Activated T-helper 1 cell treated with anti-CD3 and anti-CD28 coated beads, Interleukin-2, amount 50 U/mL, for 16 hours (primary cell): ENCODE data around the gene LGALS3BP.
A peak's percentile ranks its signal among the peaks of the same experiment; 100 is the strongest.

ENCODE experiments used
- DNase-seq, 2 donors: peaks; one replicate each; pipeline ENCODE4 v3.0.0-alpha.2; 2020; ENCODE audit warnings: low read depth in 1 of 2, low spot score in 1 of 2

The LGALS3BP gene

GRCh38 chr17:78986649-78987328 lies 7.1 kb upstream of the LGALS3BP start:
- DNase-seq, result no peak

GRCh38 chr17:78986048-78986648 lies 6.4 kb upstream of the LGALS3BP start:
- DNase-seq, result no peak

DNA sequence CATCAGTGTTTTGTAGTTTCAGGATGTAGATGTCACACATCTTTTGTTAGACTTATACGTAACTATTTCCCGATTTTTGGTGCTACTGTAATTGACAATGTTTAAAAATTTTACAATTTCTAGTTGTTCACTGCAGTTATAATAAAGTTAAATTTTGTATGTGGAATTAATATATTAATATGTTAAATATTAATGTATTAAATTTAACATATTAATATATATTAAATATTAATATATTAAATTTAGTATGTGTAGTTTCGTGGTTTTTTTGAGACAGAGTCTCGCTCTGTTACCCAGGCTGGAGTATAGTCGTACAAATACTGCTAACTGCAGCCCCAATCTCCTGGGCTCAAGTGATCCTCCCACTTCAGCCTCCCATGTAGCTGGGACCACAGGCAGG lies 5.7 kb upstream of the LGALS3BP start:
- DNase-seq, result no peak

GRCh38 chr17:78981010-78981888 lies 1.5 kb upstream of the LGALS3BP start:
- no peak for DNase-seq

GRCh38 chr17:78980624-78980972 lies 875 bp upstream of the LGALS3BP start:
- DNase-seq, result no peak

GRCh38 chr17:78977997-78978973 lies 1.4 kb downstream of the LGALS3BP start:
- DNase-seq, result no peak

DNA sequence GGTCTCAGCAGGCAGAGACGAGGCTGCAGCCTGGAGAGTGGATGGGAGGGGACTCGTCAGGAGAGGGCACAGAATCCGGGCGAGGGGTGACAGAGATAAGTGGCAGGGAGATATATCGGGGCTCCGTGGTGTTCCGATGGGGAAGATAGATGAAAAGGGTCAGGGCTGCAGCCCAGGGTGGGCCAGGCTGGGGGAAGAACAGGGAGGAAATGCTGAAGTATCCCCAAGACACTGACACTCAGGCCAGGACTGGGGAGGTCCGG lies 2.1 kb downstream of the LGALS3BP start:
- DNase-seq, result no peak

DNA sequence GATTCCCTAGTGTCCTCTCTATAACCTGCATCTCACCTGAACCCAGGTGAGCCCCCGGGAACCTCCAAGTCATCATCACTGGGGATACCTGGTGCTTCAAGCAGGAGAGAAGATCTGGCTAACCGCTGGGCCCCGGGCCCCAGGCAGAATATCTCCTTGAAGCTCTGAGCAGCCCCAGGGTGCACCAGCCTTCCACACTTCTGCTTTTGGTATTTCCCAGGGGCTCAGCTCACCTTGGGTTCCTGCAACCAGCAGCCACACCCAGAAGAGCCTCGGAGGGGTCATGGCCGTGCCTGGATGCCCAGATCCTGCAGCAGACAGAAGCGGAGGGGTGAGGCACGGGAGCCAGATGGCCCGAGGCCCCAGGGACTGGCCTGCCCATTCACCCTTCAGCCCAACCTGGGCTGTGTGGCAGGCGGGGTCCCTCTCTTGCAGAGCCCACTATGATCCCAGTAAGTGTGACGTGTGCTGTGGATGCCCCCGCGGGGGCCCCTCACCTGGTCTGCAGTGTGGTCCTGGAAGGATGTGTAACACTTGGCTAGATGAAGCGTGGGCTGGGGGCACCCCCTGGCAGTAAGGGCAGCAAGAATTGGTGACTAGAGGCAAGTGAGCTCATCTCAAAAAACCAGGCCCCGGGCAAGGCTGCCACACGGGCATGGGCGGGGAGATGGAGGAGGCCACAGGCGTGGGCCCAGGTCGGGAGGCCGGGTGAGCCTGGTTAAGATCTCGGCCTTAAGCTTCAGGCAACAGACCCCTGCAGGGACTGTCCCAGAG lies 2.6 kb downstream of the LGALS3BP start:
- DNase-seq, result no peak

- no peak for DNase-seq
These were observed 4.8 kb downstream of the LGALS3BP start for GRCh38 chr17:78974635-78975591.

DNA sequence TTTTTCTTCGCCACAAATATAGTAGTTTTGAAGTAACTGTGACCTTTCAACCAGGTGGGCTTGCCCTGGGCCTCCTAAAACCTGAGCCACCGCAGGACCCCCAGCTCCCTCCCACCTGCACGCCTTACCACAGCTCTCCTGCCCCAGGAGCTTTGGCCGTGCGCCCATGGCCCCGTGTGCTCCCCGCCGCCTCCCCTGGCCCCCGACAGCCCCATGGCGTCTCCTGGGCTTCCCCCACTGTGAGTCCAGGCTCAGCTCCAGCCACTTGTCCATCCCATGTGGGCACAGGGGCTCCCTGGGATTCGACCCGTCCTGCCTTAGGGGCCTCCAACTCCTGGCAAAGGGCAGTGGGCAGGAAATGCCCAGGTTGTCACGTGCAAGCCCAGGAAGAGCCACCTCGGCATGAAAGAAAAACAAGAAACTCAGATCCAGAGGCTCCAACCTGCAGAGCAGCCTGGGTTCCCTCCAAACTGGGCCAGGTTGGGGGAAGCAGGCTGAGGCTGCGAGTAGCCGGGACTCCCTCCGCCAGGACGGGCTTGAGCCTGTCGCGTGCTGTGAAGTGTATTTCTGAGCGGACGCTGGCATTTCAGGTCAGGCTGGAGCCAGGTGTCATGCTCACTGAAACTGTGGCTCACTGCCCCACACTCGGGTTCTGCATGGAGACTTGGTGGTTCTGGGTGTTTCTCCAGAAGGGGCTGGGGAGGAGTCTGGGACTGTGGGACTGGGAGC lies 5.8 kb downstream of the LGALS3BP start:
- DNase-seq, result no peak

DNA sequence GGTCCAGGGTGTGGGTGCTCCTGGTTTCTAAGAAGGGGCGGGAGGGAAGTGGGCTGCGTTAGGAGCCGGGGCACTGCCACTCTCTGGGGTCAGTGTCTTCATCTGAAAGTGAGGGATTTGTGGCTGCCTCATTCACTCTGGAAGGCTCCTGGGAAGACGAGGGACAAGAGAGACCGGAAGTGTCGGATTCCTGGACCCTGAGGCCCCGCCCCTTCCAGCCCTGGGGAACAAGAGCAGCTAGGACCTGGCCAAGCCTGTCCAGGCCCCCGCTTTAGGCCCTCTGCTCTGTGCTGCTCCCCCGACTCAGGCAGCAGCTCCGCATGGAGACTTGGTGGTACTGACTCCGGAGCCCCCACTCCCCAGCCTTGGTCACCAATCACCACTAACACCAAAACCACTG lies 6.5 kb downstream of the LGALS3BP start:
- DNase-seq, result no peak

- DNase-seq, result no peak
These were observed 7.1 kb downstream of the LGALS3BP start for GRCh38 chr17:78972507-78973105.

GRCh38 chr17:78971756-78972506 lies 7.8 kb downstream of the LGALS3BP start:
- no peak for DNase-seq

DNA sequence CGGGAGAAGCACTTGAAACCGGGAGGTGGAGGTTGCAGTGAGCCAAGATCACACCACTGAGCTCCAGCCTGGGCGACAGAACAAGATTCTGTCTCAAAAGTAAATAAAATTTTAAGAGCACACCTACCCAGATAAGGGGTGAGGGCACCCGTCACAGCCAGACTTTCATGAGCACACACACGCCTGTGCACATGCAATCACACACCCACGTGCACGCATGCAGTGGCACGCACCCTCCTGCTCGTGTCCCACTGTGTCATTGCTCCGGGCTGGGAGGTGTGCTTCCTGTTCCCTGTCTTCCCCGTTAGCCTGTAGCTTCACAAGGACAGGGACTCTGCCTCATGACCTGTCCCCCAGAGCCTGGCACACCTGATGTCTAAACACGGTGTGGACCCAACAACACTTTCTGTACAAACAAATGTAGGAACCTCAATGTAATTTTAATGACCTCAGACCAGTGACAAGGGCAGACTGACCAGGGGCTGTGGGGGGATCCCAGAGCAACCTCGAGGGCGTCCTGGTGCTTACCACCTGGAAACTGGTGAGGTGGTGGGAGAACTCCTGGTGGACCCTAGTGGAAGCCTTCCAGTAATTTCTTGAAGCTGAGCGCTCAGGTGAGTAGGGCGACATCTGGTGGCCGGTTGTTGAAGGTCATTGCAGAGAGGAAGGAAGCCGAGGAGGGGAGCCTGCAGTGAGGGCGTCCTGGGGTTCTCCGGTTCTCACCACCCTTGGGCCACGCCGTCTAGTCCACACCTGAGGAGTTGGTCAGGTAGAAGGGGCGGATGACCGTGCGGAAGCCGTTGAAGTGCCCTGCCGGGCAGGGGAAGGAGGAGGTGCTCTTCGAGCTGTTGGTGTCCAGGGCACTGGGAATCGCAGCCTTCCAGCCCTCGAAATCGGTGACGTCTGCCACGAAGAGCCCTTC lies 8.6 kb downstream of the LGALS3BP start:
- peak; percentile 49 to 73 for DNase-seq

GRCh38 chr17:78969865-78970264 lies 9.9 kb downstream of the LGALS3BP start:
- DNase-seq, result no peak

- no peak for DNase-seq
These were observed 11.9 kb downstream of the LGALS3BP start for GRCh38 chr17:78967782-78968362.
